Measurements from ENCODE around the gene CFAP68.

The CFAP68 gene

GRCh38 chr11:111852103-111852502 lies 27.2 kb upstream of the CFAP68 start:
- no peak for TF ChIP-seq CTCF (IDR thresholded peaks at IDR 0.05; ENCODE audit: insufficient read depth, low read length, missing control alignments)
- ChIA-PET CTCF (interaction anchor here (0.6 to 8.0 kb wide), 13 partner anchors 9 to 573 kb away, joined by 3 to 51 read pairs (median 4); no protein-coding TSS in a partner anchor), POLR2A (no interaction called here)
- no peak overlapping the region for H3K4me3 ChIP-seq (ENCODE audit: low read depth, low read length)
- DNase-seq (ENCODE audit: low read depth, low spot score), result no peak

GRCh38 chr11:111855506-111855905 lies 23.8 kb upstream of the CFAP68 start:
- no peak for DNase-seq (ENCODE audit: low read depth, low spot score)
- no peak for TF ChIP-seq CTCF (IDR thresholded peaks at IDR 0.05; ENCODE audit: insufficient read depth, low read length, missing control alignments)
- no peak overlapping the region for H3K4me3 ChIP-seq (ENCODE audit: low read depth, low read length)
- ChIA-PET POLR2A (no interaction called here), CTCF (interaction anchor here (0.9 to 8.0 kb wide), 5 partner anchors 8 to 19 kb away, joined by 3 to 51 read pairs (median 16); partner anchors contain the start of gene ALG9)

GRCh38 chr11:111860257-111860656 lies 19.1 kb upstream of the CFAP68 start:
- ChIA-PET POLR2A (no interaction called here), CTCF (interaction anchor here (1.6 to 7.3 kb wide), 4 partner anchors 7 to 269 kb away, joined by 3 to 39 read pairs (median 15); partner anchors contain the start of gene ALG9)
- DNase-seq (ENCODE audit: low read depth, low spot score), result no peak
- TF ChIP-seq CTCF (IDR thresholded peaks at IDR 0.05; ENCODE audit: insufficient read depth, low read length, missing control alignments), result no peak
- H3K4me3 ChIP-seq (ENCODE audit: low read depth, low read length), result no peak overlapping the region

- TF ChIP-seq CTCF (IDR thresholded peaks at IDR 0.05; ENCODE audit: insufficient read depth, low read length, missing control alignments), result no peak
- peak overlapping the region; percentile 90; the same call in 1 of the 2 replicates for H3K4me3 ChIP-seq (ENCODE audit: low read depth, low read length)
- CTCF ChIA-PET, result interaction anchor here (0.8 to 4.0 kb wide), 17 partner anchors 8 to 410 kb away, joined by 3 to 26 read pairs (median 4); partner anchors contain the start of gene CFAP68
- no peak for DNase-seq (ENCODE audit: low read depth, low spot score)
- POLR2A ChIA-PET, result interaction anchor here (0.6 to 1.0 kb wide), 3 partner anchors 23 to 57 kb away, joined by 3 to 4 read pairs (median 3); partner anchors contain the start of gene CRYAB
Observed at GRCh38 chr11:111870113-111870512, 9.2 kb upstream of the CFAP68 start.

- DNase-seq (ENCODE audit: low read depth, low spot score), result no peak
- TF ChIP-seq CTCF (IDR thresholded peaks at IDR 0.05; ENCODE audit: insufficient read depth, low read length, missing control alignments), result no peak
- ChIA-PET POLR2A (interaction anchor here (0.6 to 1.0 kb wide), 3 partner anchors 23 to 56 kb away, joined by 3 to 4 read pairs (median 3); partner anchors contain the start of gene CRYAB), CTCF (interaction anchor here (0.8 to 4.0 kb wide), 19 partner anchors 9 to 410 kb away, joined by 3 to 26 read pairs (median 3); partner anchors contain the start of gene CFAP68)
- H3K4me3 ChIP-seq (ENCODE audit: low read depth, low read length), result peak overlapping the region; percentile 90
Observed at GRCh38 chr11:111870522-111870885, 8.8 kb upstream of the CFAP68 start.

GRCh38 chr11:111870886-111871692 lies 8.3 kb upstream of the CFAP68 start, which contains the start of gene ALG9:
TSS of gene ALG9 (minus strand) at chr11:111871581. CDS start at chr11:111871482, 99 bp downstream.
- peak within 1 kb of the TSS; percentile 90 for H3K4me3 ChIP-seq (ENCODE audit: low read depth, low read length)
- TF ChIP-seq CTCF (IDR thresholded peaks at IDR 0.05; ENCODE audit: insufficient read depth, low read length, missing control alignments), result peak; percentile 43
- POLR2A ChIA-PET, result interaction anchor here (0.6 to 1.0 kb wide), 7 partner anchors 20 to 215 kb away, joined by 3 to 4 read pairs (median 3); partner anchors contain the start of genes CRYAB, SDHD and TIMM8B
- DNase-seq (ENCODE audit: low read depth, low spot score), result peak; percentile 24
- CTCF ChIA-PET, result interaction anchor here (0.7 to 4.0 kb wide), 24 partner anchors 9 to 409 kb away, joined by 3 to 26 read pairs (median 4); partner anchors contain the start of genes CFAP68 and PIH1D2
